HG03095 (cell line): ENCODE measurements around the gene SORCS3.

Experiments used
- ATAC-seq: cut with Tn5 transposase; IDR thresholded peaks from one replicate; pipeline ENCODE4 v1.9.1; 2021; ENCODE audit warnings: moderate library complexity; ENCODE audit not compliant: unreplicated experiment

Gene SORCS3

DNA sequence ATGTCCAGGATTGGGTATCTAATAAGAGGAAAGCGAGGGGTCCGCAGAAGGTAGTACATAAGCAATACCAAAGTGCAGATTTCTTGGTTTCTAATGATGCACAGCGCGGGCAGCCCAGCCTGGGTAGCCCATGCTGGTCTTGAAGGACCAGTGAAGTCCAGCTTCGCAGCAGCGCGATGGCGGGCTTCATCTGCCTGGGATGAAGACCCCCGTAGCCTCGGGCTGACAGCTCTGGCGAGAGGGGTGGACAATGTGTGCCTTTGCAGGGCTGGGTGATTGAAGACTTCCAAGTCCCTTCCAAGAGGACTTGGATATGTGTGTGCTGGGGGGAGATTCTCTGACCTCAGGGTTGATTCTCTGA is 2.2 kb downstream of the SORCS3 start:
- ATAC-seq, result no peak

- no peak for ATAC-seq
Observed at GRCh38 chr10:104646146-104646545, 5.1 kb downstream of the SORCS3 start.

DNA sequence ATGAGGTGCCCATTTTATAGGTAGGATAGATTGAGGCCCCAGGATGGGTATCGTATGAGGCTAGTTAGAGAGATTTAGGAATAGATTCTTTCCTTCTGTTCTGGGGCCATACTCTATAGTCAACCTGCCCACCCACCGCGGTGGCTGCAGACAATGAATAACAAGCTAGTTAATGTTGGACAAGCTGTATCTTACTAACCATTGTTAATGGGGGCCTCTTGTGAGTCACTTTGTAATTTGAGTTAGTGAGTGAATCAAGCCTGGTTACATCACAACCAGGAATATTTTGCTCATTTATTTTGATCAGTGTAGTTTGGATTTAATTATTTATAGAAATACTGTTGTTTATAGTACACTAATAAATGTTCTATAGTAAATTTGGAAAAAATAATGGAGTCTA is 7.3 kb downstream of the SORCS3 start:
- ATAC-seq, result no peak

GRCh38 chr10:104650072-104650471 is 9.0 kb downstream of the SORCS3 start:
- ATAC-seq, result no peak

- no peak for ATAC-seq
Observed at GRCh38 chr10:104650635-104651331, 9.7 kb downstream of the SORCS3 start.

- ATAC-seq, result no peak
Observed at GRCh38 chr10:104657036-104657435, 15.9 kb downstream of the SORCS3 start.

GRCh38 chr10:104657457-104657856 is 16.4 kb downstream of the SORCS3 start:
- ATAC-seq, result no peak

DNA sequence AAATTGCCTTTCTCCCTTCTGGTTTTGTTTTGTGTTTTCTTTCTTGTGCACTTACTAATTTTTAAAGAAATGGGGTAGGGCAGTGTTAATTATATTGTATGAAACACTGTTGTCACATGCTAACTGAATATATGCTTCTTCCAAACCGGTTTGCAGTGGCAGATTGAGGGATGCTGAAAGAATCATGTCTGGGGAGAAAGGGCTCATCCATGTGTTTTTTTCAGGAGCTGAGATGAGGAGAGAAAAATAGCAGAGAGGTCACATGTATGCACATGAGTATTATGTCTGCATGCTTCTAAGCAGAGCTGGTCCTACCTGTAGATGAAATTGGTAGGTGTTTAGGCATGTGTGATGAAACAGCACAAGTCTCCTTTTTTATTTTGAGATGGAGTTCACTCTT is 17.0 kb downstream of the SORCS3 start:
- ATAC-seq, result no peak

DNA sequence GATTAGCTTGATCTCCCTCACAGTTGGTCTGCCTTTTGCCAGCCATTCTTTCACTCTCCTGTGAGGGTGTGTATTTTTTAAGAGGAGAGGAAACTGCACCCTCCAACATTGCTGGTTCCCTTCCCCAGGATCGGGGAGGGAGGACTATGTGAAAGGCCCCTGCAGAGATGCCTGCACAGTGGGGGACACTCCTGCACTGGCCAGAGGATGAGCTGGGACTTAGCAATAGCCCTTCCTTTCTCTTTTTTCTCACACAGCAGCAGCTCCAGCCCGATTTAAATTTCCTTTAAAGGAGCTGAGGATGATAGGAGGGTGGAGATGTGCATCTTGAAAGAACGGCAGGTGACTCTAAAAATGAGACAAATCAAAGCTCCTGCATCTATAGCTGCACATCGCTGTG is 18.7 kb downstream of the SORCS3 start:
- ATAC-seq, result no peak

DNA sequence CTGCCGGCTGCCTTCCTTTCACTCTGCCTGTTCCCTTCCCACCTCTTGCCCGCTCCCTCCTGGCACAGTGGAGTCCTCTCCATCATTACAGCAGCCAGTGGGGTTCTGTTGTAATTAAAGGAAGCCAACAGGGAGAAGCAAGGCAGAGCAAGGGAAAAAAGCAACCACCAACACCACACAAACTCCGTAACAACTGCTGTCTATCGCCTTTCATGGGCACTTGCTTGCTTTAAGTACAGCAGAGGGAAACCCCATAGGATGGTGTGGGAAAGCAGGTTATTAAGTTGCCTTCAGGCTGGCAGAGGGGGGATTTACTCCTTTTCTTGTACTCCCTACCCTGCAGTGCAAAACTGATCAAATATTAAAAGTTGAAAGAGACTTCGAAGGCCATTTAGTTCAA is 22.0 kb downstream of the SORCS3 start:
- no peak for ATAC-seq

GRCh38 chr10:104663563-104663962 is 22.5 kb downstream of the SORCS3 start:
- ATAC-seq, result no peak

- no peak for ATAC-seq
Observed at GRCh38 chr10:104664205-104664604, 23.1 kb downstream of the SORCS3 start.

GRCh38 chr10:104665174-104665573 is 24.1 kb downstream of the SORCS3 start:
- no peak for ATAC-seq

- ATAC-seq, result no peak
Observed at GRCh38 chr10:104666106-104666505, 25.0 kb downstream of the SORCS3 start.

GRCh38 chr10:104676874-104677273 is 35.8 kb downstream of the SORCS3 start:
- ATAC-seq, result no peak

- no peak for ATAC-seq
Observed at GRCh38 chr10:104678658-104679057, 37.6 kb downstream of the SORCS3 start.

DNA sequence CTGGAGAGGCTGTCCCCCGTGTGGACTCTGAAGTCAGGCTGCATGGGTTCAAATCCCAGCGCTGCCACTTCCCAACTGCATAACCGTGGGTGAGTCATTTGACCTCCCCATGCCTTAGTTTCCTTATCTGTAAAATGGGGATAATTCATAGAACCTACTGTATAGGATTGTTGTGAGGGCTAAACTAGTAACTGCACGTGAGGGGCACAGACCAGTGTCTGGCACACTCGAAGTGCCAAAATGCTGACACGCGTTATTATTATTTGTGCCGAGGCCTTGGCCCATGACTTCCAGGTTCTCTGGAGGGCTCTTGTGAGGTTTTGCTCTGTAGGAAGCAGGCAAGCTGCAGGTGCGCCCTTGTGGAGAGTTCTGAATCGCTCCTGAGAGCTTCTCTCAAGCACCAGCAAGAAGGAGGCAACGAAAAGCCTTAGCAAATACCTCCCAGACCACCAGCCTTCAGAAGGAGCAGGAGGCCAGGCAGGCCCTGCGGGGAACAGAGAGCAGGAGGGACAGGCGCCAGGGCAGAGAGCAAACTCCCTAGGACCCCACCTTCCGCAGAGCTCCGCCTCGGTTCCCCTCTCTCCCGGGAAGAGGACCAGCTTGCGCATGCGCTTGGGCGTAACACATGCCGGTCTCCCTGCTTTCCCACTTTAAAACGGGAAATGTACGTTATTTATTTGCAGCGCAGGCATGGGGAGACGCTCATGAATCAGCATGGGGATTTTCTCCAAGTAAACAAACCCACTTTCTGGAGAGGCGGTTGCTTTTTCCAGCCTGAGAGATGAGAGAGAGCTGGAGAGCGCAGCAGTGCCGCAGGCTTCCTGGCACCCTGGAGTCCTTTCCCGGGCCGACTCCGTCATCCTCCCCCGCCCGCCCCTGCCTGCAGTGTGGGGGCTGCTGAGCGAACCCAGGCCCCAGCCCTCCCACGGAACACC is 39.6 kb downstream of the SORCS3 start:
- no peak for ATAC-seq

GRCh38 chr10:104681485-104681884 is 40.4 kb downstream of the SORCS3 start:
- no peak for ATAC-seq

GRCh38 chr10:104683567-104683966 is 42.5 kb downstream of the SORCS3 start:
- no peak for ATAC-seq

GRCh38 chr10:104686829-104687228 is 45.7 kb downstream of the SORCS3 start:
- ATAC-seq, result no peak

DNA sequence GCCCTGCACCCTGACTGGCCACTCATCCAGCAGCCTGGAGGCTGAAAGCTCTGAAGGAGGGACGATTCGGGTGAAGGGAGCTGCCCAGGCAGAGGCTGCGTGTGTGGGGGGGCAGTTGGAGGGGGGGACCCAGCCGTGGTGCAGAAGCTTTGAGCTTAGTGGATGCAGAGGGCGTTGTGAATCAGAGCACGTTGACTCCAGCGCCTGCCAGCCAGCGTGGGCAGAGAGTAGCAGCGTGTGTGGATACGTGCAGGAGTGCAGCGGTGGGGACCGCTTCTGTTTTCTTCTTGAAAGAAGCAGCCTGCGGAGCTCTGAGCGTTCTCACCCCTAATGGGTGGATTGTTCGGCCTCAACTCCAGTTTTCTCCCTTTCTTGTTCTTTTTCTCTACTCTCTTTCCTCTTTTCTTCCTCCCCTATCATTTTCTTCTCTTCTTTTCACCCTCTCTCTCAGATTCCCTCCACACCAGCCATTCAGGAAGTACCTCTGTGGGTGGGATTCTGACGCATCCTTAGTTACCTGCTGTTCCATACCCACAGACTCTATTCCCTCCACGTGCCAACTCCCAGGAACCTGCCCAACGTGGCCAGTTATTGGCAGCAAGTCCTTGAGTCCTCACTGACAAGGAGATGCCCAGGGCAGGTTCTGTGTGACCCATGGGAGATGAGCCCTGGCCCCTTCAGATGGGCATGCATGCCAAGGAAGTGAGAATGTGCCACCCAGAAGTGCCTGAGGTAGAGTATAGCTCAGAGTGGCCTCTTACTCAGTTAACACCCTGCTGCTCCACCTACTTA is 47.4 kb downstream of the SORCS3 start:
- no peak for ATAC-seq
